ENCODE measurements around the gene FIGNL1. TPM values are rescaled to one million over a fixed set of nuclear protein-coding genes. Genes with fewer than 3 reads are reported as not detected.

The FIGNL1 gene
- total and polyA plus RNA-seq, 7 experiments from 2014 or later = 7.7 to 30.2 (median 10.3) TPM

DNA sequence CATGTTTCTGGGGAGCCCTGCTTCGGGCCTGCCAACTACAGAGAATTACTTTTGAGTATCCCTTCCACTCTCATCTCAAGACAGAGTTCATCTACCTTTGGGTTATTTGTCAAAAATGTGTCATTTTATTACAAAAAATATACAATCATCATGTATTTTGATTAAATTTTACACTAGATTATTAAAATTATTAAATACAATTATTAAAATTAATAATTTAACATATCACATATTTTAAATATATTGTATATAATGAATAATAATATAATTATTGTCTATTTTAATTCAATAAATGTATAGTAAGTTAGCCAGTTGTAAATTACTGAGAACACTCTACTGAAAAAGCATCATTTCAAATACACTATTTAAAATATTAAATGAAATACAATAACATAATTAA lies 50.9 kb downstream of the FIGNL1 start:
- peak overlapping the region in 4 of 9 donors; percentile 41 to 98 (median 92) for H3K27ac Mint-ChIP-seq
- Histone ChIP-seq H3K9me3 (ENCODE audit: control insufficient read depth in 2 of 3, low read length in 3 of 3) (no peaks in the 10 kb centered on the region), H3K36me3 (ENCODE audit: control insufficient read depth in 2 of 3, insufficient read depth in 3 of 3, low read length in 3 of 3) (peaks cover 23 to 78% (median 32%) of the 10 kb centered on the region in 3 experiments), H3K4me1 (ENCODE audit: control insufficient read depth in 2 of 2, insufficient read depth in 2 of 2, low read length in 2 of 2) (peaks cover 13 to 43% of the 10 kb centered on the region in 2 donors), H3K27ac (ENCODE audit: low read depth, low read length) (peak overlapping the region; percentile 47), H3K27me3 (ENCODE audit: control insufficient read depth in 2 of 2, insufficient read depth in 2 of 2, low read length in 2 of 2) (no peaks in the 10 kb centered on the region), H3K4me3 (ENCODE audit: low read length) (no peak overlapping the region)
- H3K36me3 Mint-ChIP-seq = peaks cover 16 to 65% (median 55%) of the 10 kb centered on the region in 5 donors
- H3K27me3 Mint-ChIP-seq = no peaks in the 10 kb centered on the region
- peaks cover 29 to 78% (median 68%) of the 10 kb centered on the region in 7 donors for H3K4me1 Mint-ChIP-seq
- POLR2A ChIA-PET = interaction anchor here (0.5 to 1.8 kb wide), 3 partner anchors 94 to 263 kb away, joined by 3 to 5 read pairs (median 3); partner anchors contain the start of gene IKZF1
- intact Hi-C loops (cut with micrococcal nuclease) = no loop called here
- H3K4me3 Mint-ChIP-seq = no peak overlapping the region
- H3K9me3 Mint-ChIP-seq = no peaks in the 10 kb centered on the region
- CTCF ChIA-PET = interaction anchor here (1.4 kb wide), 1 partner anchor 18 kb away, joined by 6 read pairs; no protein-coding TSS in a partner anchor
- ATAC-seq (no peak), DNase-seq (no peak)

DNA sequence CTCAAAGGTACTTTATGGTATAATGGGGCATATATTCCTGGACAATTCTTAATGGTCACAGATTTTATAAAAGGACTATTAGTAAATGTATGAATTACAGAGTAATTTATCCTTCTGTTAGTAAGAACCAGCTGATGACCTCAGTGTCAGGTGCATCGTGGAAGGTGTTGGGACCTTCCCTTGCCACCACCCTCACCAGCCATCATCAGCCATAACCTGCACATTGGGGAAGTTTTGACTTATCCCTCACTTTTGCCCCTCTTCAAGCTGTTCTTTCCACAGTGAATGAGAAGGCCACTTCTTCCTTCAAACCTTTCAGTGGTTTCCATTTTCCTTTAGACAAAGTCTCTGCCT lies 52.2 kb downstream of the FIGNL1 start:
- ChIA-PET CTCF (interaction anchor here (0.8 kb wide), 1 partner anchor 123 kb away, joined by 3 read pairs; no protein-coding TSS in a partner anchor), POLR2A (interaction anchor here (0.9 to 1.8 kb wide), 7 partner anchors 8 to 262 kb away, joined by 3 to 5 read pairs (median 3); partner anchors contain the start of gene IKZF1)
- intact Hi-C loops (cut with micrococcal nuclease) = loop anchor here (1.0 to 2.0 kb wide), 3 partner anchors 8 to 53 kb away; partner anchors contain the start of gene FIGNL1 (in 1 of the 2)
- Mint-ChIP-seq H3K36me3 (peaks cover 27 to 76% (median 58%) of the 10 kb centered on the region in 5 donors), H3K4me1 (peaks cover 42 to 82% (median 69%) of the 10 kb centered on the region in 7 donors), H3K9me3 (no peaks in the 10 kb centered on the region), H3K27me3 (no peaks in the 10 kb centered on the region), H3K4me3 (peak overlapping the region in 3 of 10 donors; percentile 8 to 75 (median 35)), H3K27ac (peak overlapping the region; percentile 80 to 98 (median 90))
- Histone ChIP-seq H3K27ac (ENCODE audit: low read depth, low read length) (peak overlapping the region; percentile 59), H3K27me3 (ENCODE audit: control insufficient read depth in 2 of 2, insufficient read depth in 2 of 2, low read length in 2 of 2) (no peaks in the 10 kb centered on the region), H3K36me3 (ENCODE audit: control insufficient read depth in 2 of 3, insufficient read depth in 3 of 3, low read length in 3 of 3) (peaks cover 23 to 81% (median 28%) of the 10 kb centered on the region in 3 experiments), H3K4me1 (ENCODE audit: control insufficient read depth in 2 of 2, insufficient read depth in 2 of 2, low read length in 2 of 2) (peaks cover 26 to 55% of the 10 kb centered on the region in 2 donors), H3K9me3 (ENCODE audit: control insufficient read depth in 2 of 3, low read length in 3 of 3) (no peaks in the 10 kb centered on the region), H3K4me3 (ENCODE audit: low read length) (no peak overlapping the region)
- ATAC-seq (no peak), DNase-seq (no peak)

DNA sequence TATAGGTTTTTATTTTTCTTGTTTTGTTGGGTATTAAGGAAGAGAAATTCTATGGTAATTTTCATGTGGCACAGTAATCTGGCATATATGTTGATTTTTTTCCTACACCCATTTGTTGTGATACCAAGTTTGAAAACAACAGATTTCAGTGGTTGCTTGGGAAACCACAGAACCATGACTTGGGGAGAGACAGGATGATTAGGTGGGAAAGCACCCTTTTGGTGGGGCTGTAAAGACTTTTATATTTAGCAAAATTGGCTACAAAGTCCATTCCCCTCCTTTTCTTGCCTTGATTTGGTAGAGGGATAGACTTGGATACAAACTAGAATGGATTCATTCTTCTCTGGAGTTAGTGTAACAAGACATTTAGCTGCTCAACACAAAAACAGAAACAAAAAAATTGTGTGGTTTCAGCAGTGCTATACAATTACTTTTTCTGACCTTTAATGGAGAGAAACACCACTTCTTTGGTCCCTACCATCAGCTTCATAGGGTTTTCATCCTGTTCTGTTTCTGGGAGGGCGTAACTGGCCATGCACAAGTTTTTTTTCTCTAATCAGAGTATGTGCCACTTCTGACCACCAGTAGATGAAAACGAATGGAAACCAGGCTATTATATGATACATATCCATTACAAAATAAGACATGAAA lies 52.7 kb downstream of the FIGNL1 start:
- peak overlapping the region in 6 of 10 donors; percentile 26 to 75 (median 58) for H3K4me3 Mint-ChIP-seq
- DNase-seq = peak in 1 of 9 donors; percentile 48
- POLR2A ChIA-PET = interaction anchor here (0.9 to 1.8 kb wide), 7 partner anchors 9 to 131 kb away, joined by 3 to 9 read pairs (median 5); partner anchors contain the start of gene IKZF1

DNA sequence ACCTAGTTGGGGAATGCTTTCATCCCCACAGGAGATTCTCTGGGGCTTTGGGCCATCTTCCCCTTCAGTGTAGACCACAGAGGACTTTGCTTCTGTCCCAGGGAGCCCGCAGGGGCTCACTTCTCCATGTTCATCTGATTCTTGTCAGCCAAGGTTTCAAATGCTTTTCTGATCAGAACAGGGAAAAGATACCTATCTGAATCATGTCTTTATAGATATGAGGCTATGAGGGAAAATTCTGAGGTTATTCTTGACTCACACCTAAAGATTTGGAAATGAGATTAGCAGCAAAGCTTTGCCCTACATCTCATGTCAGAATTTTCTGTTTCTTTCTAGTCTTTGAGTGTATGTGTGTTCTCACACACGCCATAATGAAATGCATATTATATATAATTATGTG lies 53.3 kb downstream of the FIGNL1 start:
- H3K4me1 ChIP-seq (ENCODE audit: control insufficient read depth in 2 of 2, insufficient read depth in 2 of 2, low read length in 2 of 2) = peaks cover 36 to 66% of the 10 kb centered on the region in 2 donors
- H3K36me3 Mint-ChIP-seq = peaks cover 37 to 79% (median 64%) of the 10 kb centered on the region in 5 donors
- ChIA-PET POLR2A (interaction anchor here (1.0 to 1.3 kb wide), 4 partner anchors 11 to 130 kb away, joined by 3 to 9 read pairs (median 4); no protein-coding TSS in a partner anchor), CTCF (no interaction called here)
- no peak overlapping the region for H3K4me3 ChIP-seq (ENCODE audit: low read length)
- H3K27me3 Mint-ChIP-seq = no peaks in the 10 kb centered on the region
- no peaks in the 10 kb centered on the region for H3K9me3 Mint-ChIP-seq
- ATAC-seq (peak; percentile 23), DNase-seq (no peak)
- no peaks in the 10 kb centered on the region for H3K9me3 ChIP-seq (ENCODE audit: control insufficient read depth in 2 of 3, low read length in 3 of 3)
- H3K4me1 Mint-ChIP-seq = peaks cover 45 to 84% (median 75%) of the 10 kb centered on the region in 7 donors
- H3K36me3 ChIP-seq (ENCODE audit: control insufficient read depth in 2 of 3, insufficient read depth in 3 of 3, low read length in 3 of 3) = peaks cover 22 to 81% (median 34%) of the 10 kb centered on the region in 3 experiments
- intact Hi-C loops (cut with micrococcal nuclease) = loop anchor here (1.0 to 2.0 kb wide), 3 partner anchors 9 to 54 kb away; partner anchors contain the start of gene FIGNL1 (in 1 of the 2)
- peak overlapping the region; percentile 23 to 75 (median 61) for H3K4me3 Mint-ChIP-seq
- H3K27ac ChIP-seq (ENCODE audit: low read depth, low read length) = peak overlapping the region; percentile 73
- H3K27ac Mint-ChIP-seq = peak overlapping the region; percentile 80 to 98 (median 93)
- no peaks in the 10 kb centered on the region for H3K27me3 ChIP-seq (ENCODE audit: control insufficient read depth in 2 of 2, insufficient read depth in 2 of 2, low read length in 2 of 2)

More for the DNA sequence above, 52.7 kb downstream of the FIGNL1 start:
- Mint-ChIP-seq H3K27me3 (no peaks in the 10 kb centered on the region), H3K4me1 (peaks cover 45 to 84% (median 73%) of the 10 kb centered on the region in 7 donors), H3K36me3 (peaks cover 32 to 79% (median 62%) of the 10 kb centered on the region in 5 donors), H3K27ac (peak overlapping the region; percentile 80 to 98 (median 93)), H3K9me3 (no peaks in the 10 kb centered on the region)
- ATAC-seq = peak; percentile 62
- no peaks in the 10 kb centered on the region for H3K27me3 ChIP-seq (ENCODE audit: control insufficient read depth in 2 of 2, insufficient read depth in 2 of 2, low read length in 2 of 2)
- H3K4me1 ChIP-seq (ENCODE audit: control insufficient read depth in 2 of 2, insufficient read depth in 2 of 2, low read length in 2 of 2) = peaks cover 31 to 60% of the 10 kb centered on the region in 2 donors
- no peaks in the 10 kb centered on the region for H3K9me3 ChIP-seq (ENCODE audit: control insufficient read depth in 2 of 3, low read length in 3 of 3)
- intact Hi-C loops (cut with micrococcal nuclease) = loop anchor here (1.0 to 2.0 kb wide), 3 partner anchors 9 to 53 kb away; partner anchors contain the start of gene FIGNL1 (in 1 of the 2)
- H3K4me3 ChIP-seq (ENCODE audit: low read length) = no peak overlapping the region
- CTCF ChIA-PET = interaction anchor here (0.8 kb wide), 1 partner anchor 122 kb away, joined by 3 read pairs; no protein-coding TSS in a partner anchor
- peak overlapping the region; percentile 59 for H3K27ac ChIP-seq (ENCODE audit: low read depth, low read length)
- H3K36me3 ChIP-seq (ENCODE audit: control insufficient read depth in 2 of 3, insufficient read depth in 3 of 3, low read length in 3 of 3) = peaks cover 21 to 81% (median 33%) of the 10 kb centered on the region in 3 experiments

DNA sequence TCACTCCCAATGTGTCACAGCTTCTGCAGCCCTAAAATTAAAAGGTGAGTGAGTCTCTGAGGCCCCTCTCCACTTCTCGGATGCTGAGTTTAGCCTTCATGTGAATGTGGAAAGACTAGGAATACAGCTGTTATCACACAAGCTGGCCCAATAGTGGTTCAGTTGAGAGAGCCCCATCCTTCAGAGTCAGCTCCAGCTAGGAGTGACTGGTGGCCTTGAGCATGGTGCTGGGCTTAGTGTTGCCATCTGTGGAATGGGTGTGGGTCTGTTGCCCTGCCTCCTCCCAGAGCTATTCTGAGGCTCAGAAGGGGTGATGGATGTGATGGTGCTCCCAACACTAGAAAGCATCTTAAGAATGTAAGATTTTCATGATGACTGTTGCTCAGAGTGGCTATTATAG lies 55.8 kb downstream of the FIGNL1 start:
- Histone ChIP-seq H3K4me3 (ENCODE audit: low read length) (peak overlapping the region; percentile 34), H3K36me3 (ENCODE audit: control insufficient read depth in 2 of 3, insufficient read depth in 3 of 3, low read length in 3 of 3) (peaks cover 24 to 81% (median 26%) of the 10 kb centered on the region in 3 experiments), H3K27ac (ENCODE audit: low read depth, low read length) (peak overlapping the region; percentile 60), H3K9me3 (ENCODE audit: control insufficient read depth in 2 of 3, low read length in 3 of 3) (no peaks in the 10 kb centered on the region), H3K4me1 (ENCODE audit: control insufficient read depth in 2 of 2, insufficient read depth in 2 of 2, low read length in 2 of 2) (peaks cover 62 to 78% of the 10 kb centered on the region in 2 donors), H3K27me3 (ENCODE audit: control insufficient read depth in 2 of 2, insufficient read depth in 2 of 2, low read length in 2 of 2) (no peaks in the 10 kb centered on the region)
- CTCF ChIA-PET = interaction anchor here (0.9 to 1.0 kb wide), 2 partner anchors 26 to 158 kb away, joined by 3 to 4 read pairs; no protein-coding TSS in a partner anchor
- intact Hi-C loops (cut with micrococcal nuclease) = loop anchor here in 1 of 2 donors (2.0 kb wide), 1 partner anchor 284 kb away; no protein-coding TSS in a partner anchor
- Mint-ChIP-seq H3K27me3 (no peaks in the 10 kb centered on the region), H3K4me1 (peaks cover 57 to 94% (median 89%) of the 10 kb centered on the region in 7 donors), H3K9me3 (peaks cover 0 to 3% (median 0%) of the 10 kb centered on the region in 11 donors), H3K27ac (peak overlapping the region; percentile 88 to 98 (median 95)), H3K4me3 (peak overlapping the region in 9 of 10 donors; percentile 42 to 85 (median 80)), H3K36me3 (peaks cover 35 to 84% (median 63%) of the 10 kb centered on the region in 5 donors)
- ATAC-seq (no peak), DNase-seq (no peak)
- POLR2A ChIA-PET = interaction anchor here (0.6 to 2.0 kb wide), 8 partner anchors 13 to 194 kb away, joined by 3 to 9 read pairs (median 3); partner anchors contain the start of gene FIGNL1

Data from naive thymus-derived CD4-positive, alpha-beta T cell (primary cell).